GM19397 (cell line): ENCODE measurements around the gene TSC22D1.

Source experiments
- ATAC-seq: cut with Tn5 transposase; IDR thresholded peaks from one replicate; pipeline ENCODE4 v1.9.1; 2021; ENCODE audit warnings: mild to moderate bottlenecking, moderate library complexity; ENCODE audit not compliant: unreplicated experiment

The TSC22D1 gene

GRCh38 chr13:44411841-44412240 is 164.3 kb downstream of the TSC22D1 start:
- ATAC-seq = no peak

GRCh38 chr13:44410328-44410859 is 165.7 kb downstream of the TSC22D1 start:
- no peak for ATAC-seq

GRCh38 chr13:44409595-44409994 is 166.5 kb downstream of the TSC22D1 start:
- ATAC-seq = no peak

- ATAC-seq = no peak
These were observed 168.2 kb downstream of the TSC22D1 start for GRCh38 chr13:44407891-44408290.

GRCh38 chr13:44407379-44407778 is 168.8 kb downstream of the TSC22D1 start:
- ATAC-seq = no peak

GRCh38 chr13:44406617-44407016 is 169.5 kb downstream of the TSC22D1 start:
- ATAC-seq = no peak

GRCh38 chr13:44404261-44405132 is 171.6 kb downstream of the TSC22D1 start:
- ATAC-seq = no peak

- no peak for ATAC-seq
These were observed 172.6 kb downstream of the TSC22D1 start for GRCh38 chr13:44403461-44404056.

GRCh38 chr13:44402899-44403445 is 173.2 kb downstream of the TSC22D1 start:
- no peak for ATAC-seq

GRCh38 chr13:44401577-44401976 is 174.6 kb downstream of the TSC22D1 start:
- ATAC-seq = no peak

- ATAC-seq = no peak
These were observed 175.4 kb downstream of the TSC22D1 start for GRCh38 chr13:44400736-44401135.

- no peak for ATAC-seq
These were observed 177.1 kb downstream of the TSC22D1 start for GRCh38 chr13:44399074-44399473.

- no peak for ATAC-seq
These were observed 177.5 kb downstream of the TSC22D1 start for GRCh38 chr13:44398606-44399005.

GRCh38 chr13:44397766-44398223 is 178.3 kb downstream of the TSC22D1 start:
- ATAC-seq = no peak

GRCh38 chr13:44396701-44397580 is 179.2 kb downstream of the TSC22D1 start:
- no peak for ATAC-seq

GRCh38 chr13:44395976-44396694 is 180.0 kb downstream of the TSC22D1 start:
- no peak for ATAC-seq

- ATAC-seq = no peak
These were observed 181.5 kb downstream of the TSC22D1 start for GRCh38 chr13:44394658-44395057.

- no peak for ATAC-seq
These were observed 182.7 kb downstream of the TSC22D1 start for GRCh38 chr13:44393391-44393790.

- ATAC-seq = no peak
These were observed 186.3 kb downstream of the TSC22D1 start for GRCh38 chr13:44389876-44390275.

GRCh38 chr13:44389060-44389666 is 187.0 kb downstream of the TSC22D1 start:
- ATAC-seq = no peak
